Myocyte (in vitro differentiated cells): Measurements from ENCODE around the gene UNC45B. TPM values are rescaled to one million over a fixed set of nuclear protein-coding genes. Genes with fewer than 3 reads are reported as not detected.
"Not testable (repeated sequence)": the region's sequence is repeated elsewhere in the genome, so short reads cannot be mapped to it uniquely, and the experiment has no call there.

ENCODE experiments used
- DNase-seq: peaks from one replicate; pipeline ENCODE4 v3.0.0-alpha.2; 2012; ENCODE audit warnings: low read depth
- total RNA-seq: library from RNA; depleted of rRNA; stranded (reverse); fragments of >200 nt; gene quantifications from 2 replicates; pipeline ENCODE4 v1.2.3, GENCODE V29; 2014

UNC45B gene
- total RNA-seq, 1 donor from 2014 or later = 266 TPM

DNA sequence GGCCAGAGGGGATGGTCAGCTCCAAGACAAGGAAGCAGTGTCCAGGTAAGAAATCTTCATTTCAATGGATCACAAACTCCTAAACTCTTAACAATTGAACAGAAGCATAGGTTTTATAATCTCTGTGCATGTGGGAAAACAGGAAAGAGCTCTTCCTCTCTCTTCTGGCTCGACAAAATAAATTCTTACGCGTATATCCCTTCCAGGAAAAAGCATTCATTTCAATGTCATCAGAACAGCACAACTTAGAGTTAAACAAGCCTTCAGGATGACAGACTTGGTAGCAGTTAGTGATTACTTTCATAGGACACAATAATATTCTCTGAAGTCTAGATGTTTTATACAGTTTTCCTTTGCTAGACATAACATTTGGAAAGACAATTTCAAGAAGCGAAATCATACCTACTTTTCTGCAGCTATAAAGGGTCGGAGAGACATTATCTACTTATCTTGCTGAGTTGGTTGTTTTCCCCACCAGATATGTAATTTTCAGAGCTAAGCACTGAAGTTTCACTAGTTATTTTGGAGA is 65.9 kb downstream of the UNC45B start:
- DNase-seq = no peak

DNA sequence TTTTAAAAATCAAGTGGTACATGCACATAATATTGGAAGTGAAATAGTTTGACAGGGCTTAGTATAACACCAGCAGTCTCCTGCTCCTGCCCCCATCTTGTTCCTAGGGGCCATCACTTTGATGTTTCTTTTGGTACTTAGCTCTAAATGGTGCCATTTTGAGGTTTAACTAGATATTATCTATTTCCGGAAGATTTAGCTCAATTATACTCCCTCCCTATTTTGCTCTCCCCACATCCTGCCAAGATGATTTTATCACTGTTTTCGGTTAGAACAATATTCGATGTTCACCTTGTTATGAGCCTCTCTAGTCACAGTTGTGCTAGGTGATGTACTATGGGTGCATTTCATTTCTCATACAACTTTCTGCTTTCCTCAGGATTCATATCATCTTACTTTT is 66.6 kb downstream of the UNC45B start:
- DNase-seq = no peak

GRCh38 chr17:35214631-35215273 is 67.1 kb downstream of the UNC45B start:
- no peak for DNase-seq

DNA sequence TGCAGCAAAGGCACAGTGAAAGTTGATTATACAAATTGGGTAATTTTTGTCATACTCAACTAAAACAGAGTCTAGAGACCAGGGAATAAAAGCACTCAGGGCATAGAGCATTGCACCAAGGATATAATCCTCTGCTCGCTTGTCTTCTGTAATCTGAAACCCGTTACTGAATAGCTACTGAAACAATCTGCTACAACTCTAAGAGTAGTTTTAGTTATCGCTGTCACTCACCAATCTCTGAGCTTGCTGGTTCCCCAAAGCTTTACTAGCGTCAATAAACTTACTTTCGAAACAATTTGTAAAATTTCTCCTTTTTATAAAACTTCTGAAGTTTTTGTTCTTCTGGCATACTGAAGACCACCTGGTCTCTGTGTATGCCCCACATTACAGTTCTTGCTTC is 69.5 kb downstream of the UNC45B start:
- DNase-seq = no peak

DNA sequence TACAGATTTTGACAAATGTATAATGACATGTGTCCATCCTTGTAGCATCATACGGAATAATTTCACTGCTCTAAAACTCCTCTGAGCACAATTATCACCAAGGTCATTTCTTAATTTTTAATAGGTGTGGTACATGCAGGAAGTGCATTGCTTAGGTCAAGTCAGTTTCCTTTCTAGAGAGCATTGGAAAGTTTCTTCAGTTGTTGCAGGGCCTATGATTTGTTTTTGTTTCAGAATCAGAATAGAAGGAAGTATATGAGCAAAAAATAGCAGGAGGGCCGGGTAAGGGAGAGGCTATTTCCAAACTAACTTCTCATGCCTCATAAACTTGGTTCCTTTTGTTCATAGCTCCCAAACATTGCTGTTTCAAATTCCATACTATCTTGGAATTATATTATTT is 71.3 kb downstream of the UNC45B start:
- no peak for DNase-seq

GRCh38 chr17:35222452-35222851 is 74.8 kb downstream of the UNC45B start:
- no peak for DNase-seq

GRCh38 chr17:35224436-35224835 is 76.8 kb downstream of the UNC45B start:
- DNase-seq = no peak

- DNase-seq = no peak
Observed at GRCh38 chr17:35227546-35227945, 79.9 kb downstream of the UNC45B start.

- DNase-seq = no peak
Observed at GRCh38 chr17:35229638-35230037, 82.0 kb downstream of the UNC45B start.

DNA sequence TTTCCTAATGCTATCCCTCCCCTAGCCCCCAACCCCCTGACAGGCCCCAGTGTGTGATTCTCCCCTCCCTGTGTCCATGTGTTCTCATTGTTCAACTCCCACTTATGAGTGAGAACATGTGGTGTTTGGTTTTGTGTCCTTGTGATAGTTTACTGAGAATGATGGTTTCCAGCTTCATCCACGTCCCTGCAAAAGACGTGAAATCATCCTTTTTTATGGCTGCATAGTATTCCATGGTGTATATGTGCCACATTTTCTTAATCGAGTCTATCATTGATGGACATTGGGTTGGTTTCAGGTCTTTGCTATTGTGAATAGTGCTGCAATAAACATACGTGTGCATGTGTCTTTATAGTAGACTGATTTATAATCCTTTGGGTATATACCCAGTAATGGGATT is 86.7 kb downstream of the UNC45B start:
- not testable (repeated sequence) for DNase-seq

DNA sequence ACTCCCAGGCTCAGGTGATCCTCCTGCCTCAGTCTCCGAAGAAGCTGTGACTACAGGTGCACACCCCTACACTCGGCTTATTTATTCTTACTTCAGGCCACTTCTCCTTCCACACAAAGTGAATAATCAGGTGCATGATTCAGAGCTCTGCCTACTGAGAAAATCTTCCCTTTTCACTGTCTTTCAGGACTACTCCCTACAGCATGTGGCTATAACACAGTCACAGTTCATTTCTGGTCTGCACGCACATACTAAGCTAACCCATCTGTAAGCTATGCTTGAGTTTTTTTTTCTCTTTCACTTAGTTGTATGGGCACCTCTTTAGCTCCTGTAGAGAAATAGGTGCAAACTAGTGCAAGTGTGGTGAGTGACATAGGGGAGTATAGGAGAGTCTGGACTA is 87.7 kb downstream of the UNC45B start:
- DNase-seq = no peak

DNA sequence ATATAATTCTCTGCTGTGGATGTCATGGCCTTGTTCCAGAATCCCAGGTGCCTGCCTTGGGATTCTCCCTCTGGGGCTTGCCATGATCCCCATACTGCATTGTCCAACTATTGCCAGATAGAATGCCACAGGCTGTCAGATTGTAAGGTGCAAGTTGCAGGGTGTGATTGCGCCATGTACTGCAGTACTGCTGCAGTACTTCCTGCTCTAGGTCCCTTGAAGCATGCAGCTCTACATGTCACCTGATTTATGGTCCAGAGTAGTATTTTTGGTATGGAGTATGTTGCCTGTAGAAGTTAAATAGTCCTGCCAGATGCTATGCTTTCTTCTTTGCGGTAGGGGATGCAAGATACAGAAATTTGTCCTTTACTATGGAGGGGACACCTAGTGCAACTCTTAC is 88.3 kb downstream of the UNC45B start:
- DNase-seq = no peak

DNA sequence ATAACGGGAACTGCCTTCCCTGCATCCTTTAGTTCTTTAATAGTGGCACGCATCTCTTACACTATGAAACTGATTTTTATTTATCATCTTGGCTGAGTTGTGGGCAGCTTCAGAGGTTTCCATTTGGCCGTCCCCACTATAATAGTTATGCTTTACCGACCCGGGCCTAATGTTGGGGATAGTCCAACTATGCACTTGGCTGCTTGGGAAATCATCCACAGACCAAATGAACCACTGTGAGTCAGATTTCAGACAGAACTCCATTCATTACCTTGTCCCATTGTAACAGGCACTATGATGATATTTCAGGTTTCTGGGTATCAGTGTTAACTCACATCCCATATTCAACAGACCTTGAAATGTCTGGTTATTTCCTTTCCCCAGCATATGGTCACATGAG is 89.2 kb downstream of the UNC45B start:
- DNase-seq = no peak

- no peak for DNase-seq
Observed at GRCh38 chr17:35238821-35239220, 91.2 kb downstream of the UNC45B start.

Other genes starting within 250 kb of the UNC45B start
- 5.2 TPM in 2 replicates for gene CCT6B, start 186.4 kb upstream of the UNC45B start, total RNA-seq
- gene ZNF830, start 186.3 kb upstream of the UNC45B start, total RNA-seq = 9.5 and 10.8 TPM in 2 replicates
- gene LIG3, start 167.3 kb upstream of the UNC45B start, total RNA-seq = 24.5 and 26.7 TPM in 2 replicates
- 9.9 and 12.9 TPM in 2 replicates for gene RFFL, start 84.1 kb upstream of the UNC45B start, total RNA-seq
- gene RAD51D, start 28.0 kb upstream of the UNC45B start, total RNA-seq = 4.6 and 6.6 TPM in 2 replicates
- not detected in 2 replicates for gene FNDC8, start 26.2 kb upstream of the UNC45B start, total RNA-seq
- gene NLE1, start 5.5 kb upstream of the UNC45B start, total RNA-seq = 15.0 and 15.7 TPM in 2 replicates
- gene SLC35G3, start 46.6 kb downstream of the UNC45B start, total RNA-seq = not detected in 2 replicates
- gene SLFN5, start 95.3 kb downstream of the UNC45B start, total RNA-seq = 34.2 and 36.0 TPM in 2 replicates
- 6.5 and 15.1 TPM in 2 replicates for gene SLFN11, start 225.8 kb downstream of the UNC45B start, total RNA-seq